OCI-LY3 (cell line): ENCODE measurements around the gene TMEM272.

ENCODE experiments used
- EZH2phosphoT487 ChIP-seq: fragments of 200-600 bp; shearing (Covaris generic); IDR thresholded peaks from 2 replicates; pipeline ENCODE4 v1.6.1; 2018; ENCODE audit warnings: antibody characterized with exemption, mixed run types, low read depth
- TF ChIP-seq, protein P1 (sequence below): fragments of 200-600, 300-600 bp; sonication (generic); IDR thresholded peaks from 2 replicates; pipeline ENCODE4 v1.5.1; 2014; ENCODE audit warnings: antibody characterized with exemption, low read length, low read depth

DNA sequence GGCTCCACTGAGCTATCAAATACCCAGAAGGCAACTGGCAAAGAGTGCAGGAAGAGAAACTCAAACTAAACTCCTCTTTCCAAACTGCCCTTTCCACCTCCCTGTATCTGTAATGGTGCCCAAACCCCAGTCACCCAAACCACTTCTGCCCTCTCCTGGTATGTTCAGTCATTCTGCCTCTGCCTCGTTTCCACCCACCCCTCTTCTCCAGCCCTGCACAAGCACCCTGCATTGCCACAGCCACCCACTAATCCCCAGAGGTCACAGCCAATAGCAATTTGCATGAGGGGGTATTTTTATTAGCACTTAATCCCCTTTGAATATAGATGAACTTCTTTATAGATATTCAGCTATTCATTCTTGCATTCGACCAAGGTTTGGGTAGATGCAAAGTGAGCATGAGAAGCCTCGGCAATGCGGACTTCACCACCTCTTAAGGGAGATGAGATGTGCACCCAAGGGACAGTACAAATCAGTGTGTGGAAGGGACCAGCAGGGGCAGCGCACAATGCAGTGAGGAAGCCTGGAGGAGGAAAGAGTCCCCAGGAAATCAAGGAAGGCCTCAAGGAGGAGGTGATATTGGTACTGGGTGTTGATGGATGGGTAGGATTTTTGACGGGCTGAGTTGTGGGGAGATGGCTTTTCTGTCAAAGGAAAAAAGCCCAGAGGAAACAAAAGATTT lies 12.4 kb downstream of the TMEM272 start:
- TF ChIP-seq, protein P1, sequence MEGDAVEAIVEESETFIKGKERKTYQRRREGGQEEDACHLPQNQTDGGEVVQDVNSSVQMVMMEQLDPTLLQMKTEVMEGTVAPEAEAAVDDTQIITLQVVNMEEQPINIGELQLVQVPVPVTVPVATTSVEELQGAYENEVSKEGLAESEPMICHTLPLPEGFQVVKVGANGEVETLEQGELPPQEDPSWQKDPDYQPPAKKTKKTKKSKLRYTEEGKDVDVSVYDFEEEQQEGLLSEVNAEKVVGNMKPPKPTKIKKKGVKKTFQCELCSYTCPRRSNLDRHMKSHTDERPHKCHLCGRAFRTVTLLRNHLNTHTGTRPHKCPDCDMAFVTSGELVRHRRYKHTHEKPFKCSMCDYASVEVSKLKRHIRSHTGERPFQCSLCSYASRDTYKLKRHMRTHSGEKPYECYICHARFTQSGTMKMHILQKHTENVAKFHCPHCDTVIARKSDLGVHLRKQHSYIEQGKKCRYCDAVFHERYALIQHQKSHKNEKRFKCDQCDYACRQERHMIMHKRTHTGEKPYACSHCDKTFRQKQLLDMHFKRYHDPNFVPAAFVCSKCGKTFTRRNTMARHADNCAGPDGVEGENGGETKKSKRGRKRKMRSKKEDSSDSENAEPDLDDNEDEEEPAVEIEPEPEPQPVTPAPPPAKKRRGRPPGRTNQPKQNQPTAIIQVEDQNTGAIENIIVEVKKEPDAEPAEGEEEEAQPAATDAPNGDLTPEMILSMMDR: peak; percentile 82
- TF ChIP-seq EZH2phosphoT487: no peak
